ENCODE data around the gene INSIG1.

Gene INSIG1

GRCh38 chr7:155289949-155290501 is 7.7 kb upstream of the INSIG1 start:
- Histone ChIP-seq H3K27ac (ENCODE audit: extremely low read depth, low read depth, low read length) (no peak overlapping the region), H3K4me3 (ENCODE audit: low read depth, low read length) (no peak overlapping the region), H3K36me3 (ENCODE audit: control insufficient read depth in 2 of 2, insufficient read depth in 1 of 2, low read length in 2 of 2) (no peaks in the 10 kb centered on the region), H3K9me3 (ENCODE audit: control insufficient read depth, insufficient read depth, low read depth, low read length) (no peaks in the 10 kb centered on the region), H3K4me1 (ENCODE audit: control insufficient read depth, insufficient read depth, low read length) (no peaks in the 10 kb centered on the region)
- no peak for TF ChIP-seq ZNF214 (tag by site-specific recombination; IDR thresholded peaks at IDR 0.05; ENCODE audit: borderline replicate concordance)
- 0 out of 2 replicates have a peak, but pooled peaks have one; percentile 9 for TF ChIP-seq ZIC2 (tag by site-specific recombination; IDR thresholded peaks at IDR 0.05)
- CTCF ChIA-PET, result no interaction called here
- POLR2A ChIA-PET, result interaction anchor here (3.2 kb wide), 1 partner anchor 7 kb away, joined by 15 read pairs; the partner anchor contains the start of gene INSIG1

- H3K4me1 ChIP-seq (ENCODE audit: control insufficient read depth, insufficient read depth, low read length), result no peaks in the 10 kb centered on the region
- ChIA-PET POLR2A (no interaction called here), CTCF (no interaction called here)
- no peaks in the 10 kb centered on the region for H3K36me3 ChIP-seq (ENCODE audit: control insufficient read depth in 2 of 2, insufficient read depth in 1 of 2, low read length in 2 of 2)
- H3K27ac ChIP-seq (ENCODE audit: extremely low read depth, low read depth, low read length), result no peak overlapping the region
- no peak overlapping the region for H3K4me3 ChIP-seq (ENCODE audit: low read depth, low read length)
- H3K9me3 ChIP-seq (ENCODE audit: control insufficient read depth, insufficient read depth, low read depth, low read length), result no peaks in the 10 kb centered on the region
- peak; percentile 61 for TF ChIP-seq GLIS2 (tag by site-specific recombination; IDR thresholded peaks at IDR 0.05)
- no peak for TF ChIP-seq ZNF335 (tag by site-specific recombination; conservative IDR thresholded peaks at IDR 0.05)
- TF ChIP-seq ZNF621 (tag by site-specific recombination; IDR thresholded peaks at IDR 0.05), result no peak
- TF ChIP-seq WT1 (tag by site-specific recombination; IDR thresholded peaks at IDR 0.05), result no peak
- TF ChIP-seq, protein P1, sequence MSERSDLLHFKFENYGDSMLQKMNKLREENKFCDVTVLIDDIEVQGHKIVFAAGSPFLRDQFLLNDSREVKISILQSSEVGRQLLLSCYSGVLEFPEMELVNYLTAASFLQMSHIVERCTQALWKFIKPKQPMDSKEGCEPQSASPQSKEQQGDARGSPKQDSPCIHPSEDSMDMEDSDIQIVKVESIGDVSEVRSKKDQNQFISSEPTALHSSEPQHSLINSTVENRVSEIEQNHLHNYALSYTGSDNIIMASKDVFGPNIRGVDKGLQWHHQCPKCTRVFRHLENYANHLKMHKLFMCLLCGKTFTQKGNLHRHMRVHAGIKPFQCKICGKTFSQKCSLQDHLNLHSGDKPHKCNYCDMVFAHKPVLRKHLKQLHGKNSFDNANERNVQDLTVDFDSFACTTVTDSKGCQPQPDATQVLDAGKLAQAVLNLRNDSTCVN (tag by site-specific recombination; optimal IDR thresholded peaks at IDR 0.05), result no peak
- no peak for TF ChIP-seq ZNF654 (tag by site-specific recombination; IDR thresholded peaks at IDR 0.05; ENCODE audit: low read depth)
- no peak for TF ChIP-seq SP3 (tag by site-specific recombination; IDR thresholded peaks at IDR 0.05)
- TF ChIP-seq ZFP37 (tag by site-specific recombination; IDR thresholded peaks at IDR 0.05), result 0 out of 2 replicates have a peak, but pooled peaks have one; percentile 25
- peak; percentile 92 for TF ChIP-seq SP7 (tag by site-specific recombination; IDR thresholded peaks at IDR 0.05)
- TF ChIP-seq ZFHX2 (tag by site-specific recombination; conservative IDR thresholded peaks at IDR 0.05), result peak; percentile 87
- TF ChIP-seq ZNF423 (tag by site-specific recombination; IDR thresholded peaks at IDR 0.05), result no peak
- TF ChIP-seq ZSCAN4 (tag by site-specific recombination; IDR thresholded peaks at IDR 0.05), result no peak
- TF ChIP-seq HIC1 (tag by site-specific recombination; IDR thresholded peaks at IDR 0.05), result peak; percentile 92
- TF ChIP-seq, protein P2, sequence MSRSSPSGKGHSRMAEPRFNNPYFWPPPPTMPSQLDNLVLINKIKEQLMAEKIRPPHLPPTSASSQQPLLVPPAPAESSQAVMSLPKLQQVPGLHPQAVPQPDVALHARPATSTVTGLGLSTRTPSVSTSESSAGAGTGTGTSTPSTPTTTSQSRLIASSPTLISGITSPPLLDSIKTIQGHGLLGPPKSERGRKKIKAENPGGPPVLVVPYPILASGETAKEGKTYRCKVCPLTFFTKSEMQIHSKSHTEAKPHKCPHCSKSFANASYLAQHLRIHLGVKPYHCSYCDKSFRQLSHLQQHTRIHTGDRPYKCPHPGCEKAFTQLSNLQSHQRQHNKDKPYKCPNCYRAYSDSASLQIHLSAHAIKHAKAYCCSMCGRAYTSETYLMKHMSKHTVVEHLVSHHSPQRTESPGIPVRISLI (tag by site-specific recombination; IDR thresholded peaks at IDR 0.05), result no peak
- TF ChIP-seq, protein P3, sequence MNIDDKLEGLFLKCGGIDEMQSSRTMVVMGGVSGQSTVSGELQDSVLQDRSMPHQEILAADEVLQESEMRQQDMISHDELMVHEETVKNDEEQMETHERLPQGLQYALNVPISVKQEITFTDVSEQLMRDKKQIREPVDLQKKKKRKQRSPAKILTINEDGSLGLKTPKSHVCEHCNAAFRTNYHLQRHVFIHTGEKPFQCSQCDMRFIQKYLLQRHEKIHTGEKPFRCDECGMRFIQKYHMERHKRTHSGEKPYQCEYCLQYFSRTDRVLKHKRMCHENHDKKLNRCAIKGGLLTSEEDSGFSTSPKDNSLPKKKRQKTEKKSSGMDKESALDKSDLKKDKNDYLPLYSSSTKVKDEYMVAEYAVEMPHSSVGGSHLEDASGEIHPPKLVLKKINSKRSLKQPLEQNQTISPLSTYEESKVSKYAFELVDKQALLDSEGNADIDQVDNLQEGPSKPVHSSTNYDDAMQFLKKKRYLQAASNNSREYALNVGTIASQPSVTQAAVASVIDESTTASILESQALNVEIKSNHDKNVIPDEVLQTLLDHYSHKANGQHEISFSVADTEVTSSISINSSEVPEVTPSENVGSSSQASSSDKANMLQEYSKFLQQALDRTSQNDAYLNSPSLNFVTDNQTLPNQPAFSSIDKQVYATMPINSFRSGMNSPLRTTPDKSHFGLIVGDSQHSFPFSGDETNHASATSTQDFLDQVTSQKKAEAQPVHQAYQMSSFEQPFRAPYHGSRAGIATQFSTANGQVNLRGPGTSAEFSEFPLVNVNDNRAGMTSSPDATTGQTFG (tag by site-specific recombination; IDR thresholded peaks at IDR 0.05; ENCODE audit: borderline replicate concordance), result no peak
- peak; percentile 91 for TF ChIP-seq EGR2 (tag by site-specific recombination; IDR thresholded peaks at IDR 0.05; ENCODE audit: low read depth)
- TF ChIP-seq, protein P4, sequence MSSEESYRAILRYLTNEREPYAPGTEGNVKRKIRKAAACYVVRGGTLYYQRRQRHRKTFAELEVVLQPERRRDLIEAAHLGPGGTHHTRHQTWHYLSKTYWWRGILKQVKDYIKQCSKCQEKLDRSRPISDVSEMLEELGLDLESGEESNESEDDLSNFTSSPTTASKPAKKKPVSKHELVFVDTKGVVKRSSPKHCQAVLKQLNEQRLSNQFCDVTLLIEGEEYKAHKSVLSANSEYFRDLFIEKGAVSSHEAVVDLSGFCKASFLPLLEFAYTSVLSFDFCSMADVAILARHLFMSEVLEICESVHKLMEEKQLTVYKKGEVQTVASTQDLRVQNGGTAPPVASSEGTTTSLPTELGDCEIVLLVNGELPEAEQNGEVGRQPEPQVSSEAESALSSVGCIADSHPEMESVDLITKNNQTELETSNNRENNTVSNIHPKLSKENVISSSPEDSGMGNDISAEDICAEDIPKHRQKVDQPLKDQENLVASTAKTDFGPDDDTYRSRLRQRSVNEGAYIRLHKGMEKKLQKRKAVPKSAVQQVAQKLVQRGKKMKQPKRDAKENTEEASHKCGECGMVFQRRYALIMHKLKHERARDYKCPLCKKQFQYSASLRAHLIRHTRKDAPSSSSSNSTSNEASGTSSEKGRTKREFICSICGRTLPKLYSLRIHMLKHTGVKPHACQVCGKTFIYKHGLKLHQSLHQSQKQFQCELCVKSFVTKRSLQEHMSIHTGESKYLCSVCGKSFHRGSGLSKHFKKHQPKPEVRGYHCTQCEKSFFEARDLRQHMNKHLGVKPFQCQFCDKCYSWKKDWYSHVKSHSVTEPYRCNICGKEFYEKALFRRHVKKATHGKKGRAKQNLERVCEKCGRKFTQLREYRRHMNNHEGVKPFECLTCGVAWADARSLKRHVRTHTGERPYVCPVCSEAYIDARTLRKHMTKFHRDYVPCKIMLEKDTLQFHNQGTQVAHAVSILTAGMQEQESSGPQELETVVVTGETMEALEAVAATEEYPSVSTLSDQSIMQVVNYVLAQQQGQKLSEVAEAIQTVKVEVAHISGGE (tag by site-specific recombination; conservative IDR thresholded peaks at IDR 0.05; ENCODE audit: low read depth), result no peak
- no peak for TF ChIP-seq ZNF366 (tag by site-specific recombination; conservative IDR thresholded peaks at IDR 0.05)
- TF ChIP-seq ZFP3 (tag by site-specific recombination; IDR thresholded peaks at IDR 0.05; ENCODE audit: low read depth), result no peak
- TF ChIP-seq ZIC2 (tag by site-specific recombination; IDR thresholded peaks at IDR 0.05), result no peak
- TF ChIP-seq ZNF623 (tag by site-specific recombination; IDR thresholded peaks at IDR 0.05), result no peak
- no peak for TF ChIP-seq ZBTB17 (tag by site-specific recombination; IDR thresholded peaks at IDR 0.05)
These were observed 6.6 kb upstream of the INSIG1 start for GRCh38 chr7:155291045-155291530.
